Astrocyte (in vitro differentiated cells and primary cell): ENCODE results near the gene COL12A1. TPM values are rescaled to one million over a fixed set of nuclear protein-coding genes. Genes with fewer than 3 reads are reported as not detected.

Source experiments
- DNase-seq: peaks from one replicate; pipeline ENCODE4 v3.0.0-alpha.2; 2010; ENCODE audit warnings: low read depth
- FAIRE-seq: peaks from 2 replicates; lab custom pipeline; 2011; peaks lifted over from hg19 to GRCh38; lab: Jason Lieb, UNC
- H2AFZ ChIP-seq: 2 replicates; pipeline ENCODE4 v1.6.0; 2012; ENCODE audit warnings: low read depth, low read length, inconsistent platforms
- H3K27ac ChIP-seq: 2 replicates; pipeline ENCODE4 v1.5.1; 2011; ENCODE audit warnings: low read depth, low read length, inconsistent platforms
- H3K27me3 ChIP-seq: 2 replicates; pipeline ENCODE4 v1.6.0; 2011; ENCODE audit warnings: low read length, inconsistent platforms; ENCODE audit not compliant: insufficient read depth
- H3K36me3 ChIP-seq: 2 replicates; pipeline ENCODE4 v1.5.1; 2011; ENCODE audit warnings: low read length, inconsistent platforms; ENCODE audit not compliant: insufficient read depth
- H3K4me1 ChIP-seq: 2 replicates; pipeline ENCODE4 v1.5.1; 2011; ENCODE audit warnings: low read length, inconsistent platforms; ENCODE audit not compliant: insufficient read depth
- H3K4me2 ChIP-seq: 2 replicates; pipeline ENCODE4 v1.6.0; 2012; ENCODE audit warnings: low read length, inconsistent platforms
- H3K4me3 ChIP-seq: 2 replicates; pipeline ENCODE4 v1.5.1; 2011; ENCODE audit warnings: low read depth, mild to moderate bottlenecking, low read length, inconsistent platforms; ENCODE audit not compliant: insufficient read depth
- H3K79me2 ChIP-seq: 2 replicates; pipeline ENCODE4 v1.6.0; 2012; ENCODE audit warnings: mild to moderate bottlenecking, low read length, inconsistent platforms; ENCODE audit not compliant: insufficient read depth
- H3K9ac ChIP-seq: 2 replicates; pipeline ENCODE4 v1.6.0; 2012; ENCODE audit warnings: mild to moderate bottlenecking, low read length, inconsistent platforms
- H3K9me3 ChIP-seq: 2 replicates; pipeline ENCODE4 v1.5.1; 2012; ENCODE audit warnings: low read depth, mild to moderate bottlenecking, low read length, inconsistent platforms; ENCODE audit not compliant: insufficient read depth
- H4K20me1 ChIP-seq: 2 replicates; pipeline ENCODE4 v1.6.0; 2012; ENCODE audit warnings: low read length, inconsistent platforms; ENCODE audit not compliant: insufficient read depth
- H3K27ac Mint-ChIP-seq: one replicate; pipeline ENCODE4 v1.8.0; 2021; ENCODE audit warnings: mild to moderate bottlenecking, mixed read lengths; ENCODE audit not compliant: unreplicated experiment
- H3K27me3 Mint-ChIP-seq: one replicate; pipeline ENCODE4 v1.8.0; 2021; ENCODE audit warnings: low read depth, mixed read lengths; ENCODE audit not compliant: unreplicated experiment
- H3K36me3 Mint-ChIP-seq: one replicate; pipeline ENCODE4 v1.8.0; 2021; ENCODE audit warnings: low read depth, mixed read lengths; ENCODE audit not compliant: unreplicated experiment
- H3K4me1 Mint-ChIP-seq: one replicate; pipeline ENCODE4 v1.8.0; 2021; ENCODE audit warnings: low read depth, mixed read lengths; ENCODE audit not compliant: unreplicated experiment
- H3K4me3 Mint-ChIP-seq: one replicate; pipeline ENCODE4 v1.8.0; 2021; ENCODE audit warnings: mild to moderate bottlenecking, moderate library complexity, mixed read lengths; ENCODE audit not compliant: unreplicated experiment
- H3K9me3 Mint-ChIP-seq: one replicate; pipeline ENCODE4 v1.8.0; 2021; ENCODE audit warnings: mild to moderate bottlenecking, mixed read lengths; ENCODE audit not compliant: unreplicated experiment
- CTCF ChIP-seq: IDR thresholded peaks from 2 replicates; pipeline ENCODE4 v1.5.1; 2011; ENCODE audit warnings: low read depth, mild to moderate bottlenecking, inconsistent platforms, low read length, moderate library complexity; ENCODE audit not compliant: insufficient read depth
- EZH2 ChIP-seq: IDR thresholded peaks from 2 replicates; pipeline ENCODE4 v1.6.1; 2012; ENCODE audit warnings: mild to moderate bottlenecking, low read length, inconsistent platforms; ENCODE audit not compliant: insufficient read depth
- total RNA-seq: library from RNA; stranded (reverse); gene quantifications from 2 replicates; pipeline ENCODE4 v1.2.1, GENCODE V29; 2021

The COL12A1 gene
- total RNA-seq, 1 donor from 2014 or later = 106 TPM

- H3K9ac ChIP-seq = no peak overlapping the region
- H3K36me3 Mint-ChIP-seq = peaks cover 28% of the 10 kb centered on the region
These were observed 70.0 kb downstream of the COL12A1 start for GRCh38 chr6:75135876-75136275.

GRCh38 chr6:75135450-75135849 is 70.4 kb downstream of the COL12A1 start:
- Histone ChIP-seq H3K9me3 (no peaks in the 10 kb centered on the region), H3K27ac (no peak overlapping the region), H3K4me3 (no peak overlapping the region), H3K36me3 (peaks cover 35% of the 10 kb centered on the region), H2AFZ (no peak overlapping the region), H3K4me1 (no peaks in the 10 kb centered on the region), H3K9ac (no peak overlapping the region), H3K27me3 (no peaks in the 10 kb centered on the region), H4K20me1 (no peaks in the 10 kb centered on the region), H3K79me2 (no peaks in the 10 kb centered on the region), H3K4me2 (no peak overlapping the region)
- DNase-seq (no peak), FAIRE-seq (no peak)
- Mint-ChIP-seq H3K36me3 (peaks cover 32% of the 10 kb centered on the region), H3K4me1 (peaks cover 5% of the 10 kb centered on the region), H3K27ac (no peak overlapping the region), H3K27me3 (no peaks in the 10 kb centered on the region), H3K9me3 (peaks cover 3% of the 10 kb centered on the region), H3K4me3 (no peak overlapping the region)
- TF ChIP-seq CTCF (no peak), EZH2 (no peak)

More at GRCh38 chr6:75135876-75136275, 70.0 kb downstream of the COL12A1 start:
- no peaks in the 10 kb centered on the region for H3K27me3 ChIP-seq
- no peak overlapping the region for H3K4me3 ChIP-seq
- TF ChIP-seq EZH2 = no peak
- no peak for TF ChIP-seq CTCF
- Mint-ChIP-seq H3K4me3 (no peak overlapping the region), H3K4me1 (peaks cover 3% of the 10 kb centered on the region), H3K9me3 (peaks cover under 1% of the 10 kb centered on the region), H3K27me3 (no peaks in the 10 kb centered on the region), H3K27ac (no peak overlapping the region)
- DNase-seq (no peak), FAIRE-seq (no peak)
- H3K36me3 ChIP-seq = peaks cover 35% of the 10 kb centered on the region
- no peak overlapping the region for H3K4me2 ChIP-seq
- no peaks in the 10 kb centered on the region for H3K79me2 ChIP-seq
- no peaks in the 10 kb centered on the region for H3K4me1 ChIP-seq
- no peaks in the 10 kb centered on the region for H3K9me3 ChIP-seq
- no peak overlapping the region for H3K27ac ChIP-seq
- no peak overlapping the region for H2AFZ ChIP-seq
- H4K20me1 ChIP-seq = no peaks in the 10 kb centered on the region

GRCh38 chr6:75130784-75131183 is 75.1 kb downstream of the COL12A1 start:
- Histone ChIP-seq H3K9me3 (no peaks in the 10 kb centered on the region), H2AFZ (no peak overlapping the region), H3K4me3 (no peak overlapping the region), H3K4me2 (no peak overlapping the region), H3K27ac (no peak overlapping the region), H3K36me3 (peaks cover 29% of the 10 kb centered on the region), H3K79me2 (no peaks in the 10 kb centered on the region), H3K4me1 (no peaks in the 10 kb centered on the region), H3K9ac (no peak overlapping the region), H4K20me1 (no peaks in the 10 kb centered on the region), H3K27me3 (no peaks in the 10 kb centered on the region)
- peaks cover 3% of the 10 kb centered on the region for H3K9me3 Mint-ChIP-seq
- H3K4me1 Mint-ChIP-seq = peaks cover 5% of the 10 kb centered on the region
- peaks cover 39% of the 10 kb centered on the region for H3K36me3 Mint-ChIP-seq
- peak overlapping the region; percentile 12 for H3K27ac Mint-ChIP-seq
- no peaks in the 10 kb centered on the region for H3K27me3 Mint-ChIP-seq
- H3K4me3 Mint-ChIP-seq = no peak overlapping the region
- DNase-seq (peak; percentile 74), FAIRE-seq (peak; percentile 70)
- TF ChIP-seq EZH2 = no peak
- no peak for TF ChIP-seq CTCF
